H9 (cell line): ENCODE measurements around the gene TCF25. TPM values are rescaled to one million over a fixed set of nuclear protein-coding genes. Genes with fewer than 3 reads are reported as not detected.

Experiments
- DNase-seq: peaks from one replicate; pipeline ENCODE4 v3.0.0-alpha.2; 2017
- H2AFZ ChIP-seq: one replicate; pipeline ENCODE4 v1.6.1; 2013; ENCODE audit warnings: mild to moderate bottlenecking, low read length, control low read depth, moderate library complexity
- H2AK5ac ChIP-seq: 2 replicates; pipeline ENCODE4 v1.6.1; 2013; ENCODE audit warnings: low read length, control low read depth, mixed read lengths; ENCODE audit not compliant: insufficient read length
- H2BK120ac ChIP-seq: one replicate; pipeline ENCODE4 v1.6.1; 2013; ENCODE audit warnings: low read depth, mild to moderate bottlenecking, low read length, control low read depth, inconsistent platforms; ENCODE audit not compliant: poor library complexity, severe bottlenecking
- H2BK12ac ChIP-seq: 2 replicates; pipeline ENCODE4 v1.6.1; 2013; ENCODE audit warnings: low read length, control low read depth, mixed read lengths, low read depth; ENCODE audit not compliant: insufficient read length
- H2BK15ac ChIP-seq: 2 replicates; pipeline ENCODE4 v1.6.1; 2013; ENCODE audit warnings: low read depth, low read length, control low read depth
- H2BK20ac ChIP-seq: one replicate; pipeline ENCODE4 v1.6.1; 2013; ENCODE audit warnings: low read depth, mild to moderate bottlenecking, low read length, control low read depth, inconsistent platforms; ENCODE audit not compliant: poor library complexity, severe bottlenecking
- H2BK5ac ChIP-seq: 2 replicates; pipeline ENCODE4 v1.6.1; 2013; ENCODE audit warnings: low read length, control low read depth, mixed read lengths; ENCODE audit not compliant: insufficient read length
- H3K14ac ChIP-seq: 2 replicates; pipeline ENCODE4 v1.6.1; 2013; ENCODE audit warnings: low read length, control low read depth; ENCODE audit not compliant: insufficient read depth
- H3K18ac ChIP-seq: 2 replicates; pipeline ENCODE4 v1.6.1; 2013; ENCODE audit warnings: low read depth, mild to moderate bottlenecking, mixed read lengths, low read length, control low read depth; ENCODE audit not compliant: insufficient read length
- H3K23ac ChIP-seq: 2 replicates; pipeline ENCODE4 v1.6.1; 2013; ENCODE audit warnings: low read length, control low read depth, mixed read lengths, low read depth; ENCODE audit not compliant: insufficient read length
- H3K23me2 ChIP-seq: 2 replicates; pipeline ENCODE4 v1.6.1; 2013; ENCODE audit warnings: low read depth, mild to moderate bottlenecking, mixed read lengths, low read length, control low read depth; ENCODE audit not compliant: insufficient read length, poor library complexity, severe bottlenecking
- H3K27ac ChIP-seq: 2 replicates; pipeline ENCODE4 v1.5.1; 2013; ENCODE audit warnings: low read length, control low read depth, mixed read lengths, low read depth; ENCODE audit not compliant: insufficient read length
- H3K27me3 ChIP-seq: 2 replicates; pipeline ENCODE4 v1.6.1; 2013; ENCODE audit warnings: low read length, control low read depth, inconsistent platforms; ENCODE audit not compliant: insufficient read depth
- H3K4ac ChIP-seq: 2 replicates; pipeline ENCODE4 v1.6.1; 2013; ENCODE audit warnings: low read depth, mild to moderate bottlenecking, control low read depth, inconsistent platforms, low read length, moderate library complexity
- H3K4me1 ChIP-seq: 2 replicates; pipeline ENCODE4 v1.6.1; 2013; ENCODE audit warnings: low read length, control low read depth, inconsistent platforms; ENCODE audit not compliant: insufficient read depth
- H3K4me2 ChIP-seq: 2 replicates; pipeline ENCODE4 v1.6.1; 2013; ENCODE audit warnings: low read length, control low read depth, mixed read lengths; ENCODE audit not compliant: insufficient read length, insufficient read depth
- H3K56ac ChIP-seq: 2 replicates; pipeline ENCODE4 v1.6.1; 2013; ENCODE audit warnings: low read depth, mild to moderate bottlenecking, mixed read lengths, low read length, control low read depth; ENCODE audit not compliant: insufficient read length
- H3K79me1 ChIP-seq: 2 replicates; pipeline ENCODE4 v1.6.1; 2013; ENCODE audit warnings: low read depth, mild to moderate bottlenecking, moderate library complexity, low read length, control low read depth, inconsistent platforms; ENCODE audit not compliant: insufficient read depth, poor library complexity, severe bottlenecking
- H3K79me2 ChIP-seq: 2 replicates; pipeline ENCODE4 v1.6.1; 2013; ENCODE audit warnings: low read length, control low read depth, inconsistent platforms; ENCODE audit not compliant: insufficient read depth
- H3K9ac ChIP-seq: 2 replicates; pipeline ENCODE4 v1.6.1; 2013; ENCODE audit warnings: low read length, control low read depth, mixed read lengths; ENCODE audit not compliant: insufficient read length; ENCODE audit errors: extremely low read depth
- H3K9me3 ChIP-seq: one replicate; pipeline ENCODE4 v1.6.1; 2013; ENCODE audit warnings: low read depth, low read length, inconsistent platforms; ENCODE audit not compliant: control insufficient read depth
- H3T11ph ChIP-seq: one replicate; pipeline ENCODE4 v1.6.1; 2013; ENCODE audit warnings: mild to moderate bottlenecking, low read length, control low read depth, inconsistent platforms
- H4K20me1 ChIP-seq: one replicate; pipeline ENCODE4 v1.6.1; 2013; ENCODE audit not compliant: control insufficient read depth, insufficient read length, insufficient read depth
- H4K5ac ChIP-seq: 2 replicates; pipeline ENCODE4 v1.6.1; 2013; ENCODE audit warnings: low read depth, mild to moderate bottlenecking, mixed read lengths, low read length, control low read depth; ENCODE audit not compliant: insufficient read length
- H4K8ac ChIP-seq: replicated peaks from 2 replicates; pipeline ENCODE4 v1.6.1; 2013; ENCODE audit warnings: low read length, control low read depth, mixed read lengths, low read depth; ENCODE audit not compliant: insufficient read length
- H4K91ac ChIP-seq: 2 replicates; pipeline ENCODE4 v1.6.1; 2013; ENCODE audit warnings: low read depth, mild to moderate bottlenecking, moderate library complexity, mixed read lengths, low read length, control low read depth; ENCODE audit not compliant: insufficient read length
- H3K27ac Mint-ChIP-seq, 3 experiments: 2 replicates in 2 of 3; 3 replicates in 1 of 3; pipeline ENCODE4 v1.8.0; 2020 to 2021; ENCODE audit warnings: mixed read lengths in 3 of 3, mild to moderate bottlenecking in 1 of 3, moderate library complexity in 1 of 3
- H3K27me3 Mint-ChIP-seq: 2 replicates; pipeline ENCODE4 v1.8.0; 2021; ENCODE audit warnings: low read depth, mild to moderate bottlenecking, moderate library complexity, mixed read lengths
- H3K36me3 Mint-ChIP-seq, 3 experiments: 2 replicates in 2 of 3; 3 replicates in 1 of 3; pipeline ENCODE4 v1.8.0; 2020 to 2021; ENCODE audit warnings: low read depth in 3 of 3, mixed read lengths in 3 of 3; ENCODE audit not compliant: insufficient read depth in 1 of 3
- H3K4me1 Mint-ChIP-seq, 2 experiments: 2 replicates each; pipeline ENCODE4 v1.8.0; 2020; ENCODE audit warnings: mixed read lengths in 2 of 2
- H3K4me3 Mint-ChIP-seq, 2 experiments: 2 replicates in 1 of 2; 3 replicates in 1 of 2; pipeline ENCODE4 v1.8.0; 2020 to 2021; ENCODE audit warnings: mild to moderate bottlenecking in 2 of 2, mixed read lengths in 2 of 2, moderate library complexity in 1 of 2
- H3K9me3 Mint-ChIP-seq, 2 experiments: 2 replicates in 1 of 2; 3 replicates in 1 of 2; pipeline ENCODE4 v1.8.0; 2020; ENCODE audit warnings: mild to moderate bottlenecking in 2 of 2, mixed read lengths in 2 of 2, moderate library complexity in 1 of 2
- CTCF ChIP-seq: fragments of 200-600 bp; sonication (generic); conservative IDR thresholded peaks from 3 replicates; pipeline ENCODE4 v1.8.0; 2021; ENCODE audit warnings: antibody characterized with exemption, mild to moderate bottlenecking
- WGBS: extraction: QIAGEN DNeasy Blood & Tissue Kit; methylation state at CpG from one replicate; pipeline ENCODE4 v1.1.7; 2013; ENCODE audit warnings: missing lambda C conversion rate, low lambda C conversion rate, mixed read lengths; ENCODE audit not compliant: insufficient read length; ENCODE audit errors: extremely low coverage; 5-methylcytosine and 5-hydroxymethylcytosine counted together
- total RNA-seq: library from RNA; stranded (reverse); gene quantifications from 2 replicates; pipeline ENCODE4 v1.2.1, GENCODE V29; 2021

The TCF25 gene
- total RNA-seq, 1 experiment from 2014 or later = 109 TPM

DNA sequence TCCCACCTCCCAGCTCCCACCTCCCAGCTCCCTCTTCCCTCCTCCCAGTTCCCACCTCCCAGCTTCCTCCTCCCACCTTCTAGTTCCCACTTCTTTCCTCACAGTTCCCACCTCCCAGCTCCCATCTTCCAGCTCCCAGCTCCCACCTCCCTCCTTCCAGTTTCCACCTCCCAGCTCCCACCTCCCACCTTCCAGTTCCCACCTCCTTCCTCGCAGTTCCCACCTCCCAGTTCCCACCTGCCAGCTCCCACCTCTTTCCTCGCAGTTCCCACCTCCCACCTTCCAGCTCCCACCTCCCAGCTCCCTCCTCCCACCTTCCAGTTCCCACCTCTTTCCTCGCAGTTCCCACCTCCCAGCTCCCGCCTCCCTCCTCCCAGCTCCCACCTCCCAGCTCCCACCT, 34.8 kb downstream of the TCF25 start:
- Histone ChIP-seq H3K9ac (no peak overlapping the region), H3K9me3 (peaks cover 7% of the 10 kb centered on the region), H3K27ac (no peak overlapping the region), H3K79me1 (no peaks in the 10 kb centered on the region), H3K79me2 (no peaks in the 10 kb centered on the region), H4K20me1 (no peaks in the 10 kb centered on the region), H2AFZ (no peak overlapping the region), H2BK5ac (no peak overlapping the region), H3K23me2 (no peaks in the 10 kb centered on the region), H3K18ac (no peak overlapping the region), H4K8ac (no peak overlapping the region), H3K4me1 (no peaks in the 10 kb centered on the region), H4K91ac (no peak overlapping the region), H3T11ph (no peak overlapping the region), H2BK20ac (no peak overlapping the region), H3K27me3 (no peaks in the 10 kb centered on the region), H2BK120ac (no peak overlapping the region), H4K5ac (no peak overlapping the region), H3K4ac (no peak overlapping the region), H2AK5ac (no peak overlapping the region), H3K23ac (no peak overlapping the region), H3K56ac (no peak overlapping the region), H2BK15ac (no peak overlapping the region), H3K4me2 (no peak overlapping the region), H2BK12ac (no peak overlapping the region), H3K14ac (no peak overlapping the region)
- Mint-ChIP-seq H3K9me3 (peaks cover 6 to 13% of the 10 kb centered on the region in 2 experiments; a peak in 3 of 5 replicates), H3K4me3 (no peak overlapping the region), H3K36me3 (peaks cover 30 to 46% (median 44%) of the 10 kb centered on the region in 3 experiments; a peak in 6 of 7 replicates), H3K27me3 (no peaks in the 10 kb centered on the region), H3K27ac (no peak overlapping the region), H3K4me1 (peaks cover 2 to 5% of the 10 kb centered on the region in 2 experiments; a peak in 2 of 4 replicates)
- no peak for DNase-seq
- TF ChIP-seq CTCF = no peak
- no CpG with 5 or more reads among the region's 4 CpGs for WGBS
